D341Med (cell line): Measurements from ENCODE around the gene IP6K1.

Source experiments
- DNase-seq: peaks from one replicate; pipeline ENCODE4 v3.0.0; 2012; ENCODE audit warnings: low spot score

Gene IP6K1

GRCh38 chr3:49723628-49724551 lies 62.5 kb downstream of the IP6K1 start, which contains the start of gene GMPPB:
Gene GMPPB, minus strand, starts transcription at chr3:49723951. Its CDS starts 225 bp downstream, at chr3:49723726.
- peak; percentile 98 for DNase-seq

- DNase-seq = peak; percentile 56
These were observed 63.1 kb downstream of the IP6K1 start for GRCh38 chr3:49723296-49723627.

- DNase-seq = peak; percentile 15
These were observed 63.4 kb downstream of the IP6K1 start for GRCh38 chr3:49722896-49723295.

- DNase-seq = peak; percentile 15
These were observed 64.2 kb downstream of the IP6K1 start for GRCh38 chr3:49721896-49722781.

- peak; percentile 6 for DNase-seq
These were observed 64.8 kb downstream of the IP6K1 start for GRCh38 chr3:49721596-49721895.

- peak; percentile 13 for DNase-seq
These were observed 65.3 kb downstream of the IP6K1 start for GRCh38 chr3:49720855-49721595.

- DNase-seq = peak; percentile 97
These were observed 67.0 kb downstream of the IP6K1 start, which contains the start of gene AMIGO3 for GRCh38 chr3:49719214-49719884. Gene AMIGO3, minus strand, starts transcription at chr3:49719684. Its CDS starts 219 bp downstream, at chr3:49719465.

GRCh38 chr3:49718858-49719213 lies 67.5 kb downstream of the IP6K1 start:
- no peak for DNase-seq

GRCh38 chr3:49717959-49718857 lies 68.1 kb downstream of the IP6K1 start:
- peak; percentile 37 for DNase-seq

GRCh38 chr3:49717211-49717958 lies 69.0 kb downstream of the IP6K1 start:
- DNase-seq = peak; percentile 11

GRCh38 chr3:49716691-49717210 lies 69.6 kb downstream of the IP6K1 start:
- DNase-seq = peak; percentile 18

- DNase-seq = peak; percentile 16
These were observed 70.2 kb downstream of the IP6K1 start for GRCh38 chr3:49716169-49716568.

- no peak for DNase-seq
These were observed 70.7 kb downstream of the IP6K1 start for GRCh38 chr3:49715611-49716121.

GRCh38 chr3:49714728-49715550 lies 71.4 kb downstream of the IP6K1 start:
- DNase-seq = no peak

- no peak for DNase-seq
These were observed 72.8 kb downstream of the IP6K1 start for GRCh38 chr3:49713336-49714105.

GRCh38 chr3:49712631-49713317 lies 73.6 kb downstream of the IP6K1 start:
- DNase-seq = no peak

- DNase-seq = no peak
These were observed 74.2 kb downstream of the IP6K1 start for GRCh38 chr3:49712166-49712565.
